Retinal pigment epithelial cell (primary cell): ENCODE measurements around the gene TNRC6C.

Experiments used
- DNase-seq: peaks from one replicate; pipeline ENCODE4 v3.0.0-alpha.2; 2010; ENCODE audit warnings: low read depth
- H3K4me3 ChIP-seq: 2 replicates; pipeline ENCODE4 v1.5.1; 2011; ENCODE audit warnings: mild to moderate bottlenecking, low read length, control low read depth, moderate library complexity
- CTCF ChIP-seq: conservative IDR thresholded peaks from 2 replicates; pipeline ENCODE4 v1.5.1; 2011; ENCODE audit warnings: low read depth, low read length, control low read depth, inconsistent platforms

Gene TNRC6C

GRCh38 chr17:78105551-78105950 lies 147.0 kb downstream of the TNRC6C start:
- TF ChIP-seq CTCF: no peak
- H3K4me3 ChIP-seq: peak overlapping the region; percentile 41
- DNase-seq: no peak

GRCh38 chr17:78106211-78106610 lies 147.7 kb downstream of the TNRC6C start:
- no peak for DNase-seq
- no peak for TF ChIP-seq CTCF
- no peak overlapping the region for H3K4me3 ChIP-seq

- H3K4me3 ChIP-seq: no peak overlapping the region
- no peak for DNase-seq
- TF ChIP-seq CTCF: no peak
Observed at GRCh38 chr17:78107457-78107856, 149.0 kb downstream of the TNRC6C start.

GRCh38 chr17:78107976-78108725 lies 149.6 kb downstream of the TNRC6C start:
- TF ChIP-seq CTCF: no peak
- no peak overlapping the region for H3K4me3 ChIP-seq
- no peak for DNase-seq

GRCh38 chr17:78108726-78109488 lies 150.4 kb downstream of the TNRC6C start:
- no peak for DNase-seq
- no peak for TF ChIP-seq CTCF
- H3K4me3 ChIP-seq: no peak overlapping the region

GRCh38 chr17:78109489-78109761 lies 150.9 kb downstream of the TNRC6C start:
- no peak for DNase-seq
- no peak overlapping the region for H3K4me3 ChIP-seq
- TF ChIP-seq CTCF: no peak

- no peak for TF ChIP-seq CTCF
- no peak overlapping the region for H3K4me3 ChIP-seq
- no peak for DNase-seq
Observed at GRCh38 chr17:78110363-78111015, 152.0 kb downstream of the TNRC6C start.
